Measurements from ENCODE around the gene ALKBH3. TPM values are rescaled to one million over a fixed set of nuclear protein-coding genes. Genes with fewer than 3 reads are reported as not detected.

The ALKBH3 gene
- total RNA-seq, 6 experiments from 2014 or later, result 24.0 to 35.9 (median 31.5) TPM

- H3K27ac Mint-ChIP-seq, result no peak overlapping the region
- no peaks in the 10 kb centered on the region for H3K9me3 Mint-ChIP-seq
- H3K36me3 Mint-ChIP-seq (ENCODE audit: low read depth), result peaks cover 15% of the 10 kb centered on the region
- H3K4me1 Mint-ChIP-seq (ENCODE audit: low read depth), result peaks cover 40% of the 10 kb centered on the region
- H3K27me3 Mint-ChIP-seq (ENCODE audit: insufficient read depth), result peaks cover 5% of the 10 kb centered on the region
- no peak for DNase-seq
- peak; percentile 59 for TF ChIP-seq CTCF (IDR thresholded peaks at IDR 0.05)
- no peak overlapping the region for H3K4me3 Mint-ChIP-seq
Observed at GRCh38 chr11:43924112-43924855, 43.7 kb downstream of the ALKBH3 start.

GRCh38 chr11:43925063-43925931 is 44.7 kb downstream of the ALKBH3 start:
- no peak overlapping the region for H3K27ac Mint-ChIP-seq
- H3K36me3 Mint-ChIP-seq (ENCODE audit: low read depth), result peaks cover 13% of the 10 kb centered on the region
- H3K27me3 Mint-ChIP-seq (ENCODE audit: insufficient read depth), result peaks cover 5% of the 10 kb centered on the region
- TF ChIP-seq CTCF (IDR thresholded peaks at IDR 0.05), result no peak
- H3K4me3 Mint-ChIP-seq, result no peak overlapping the region
- H3K9me3 Mint-ChIP-seq, result no peaks in the 10 kb centered on the region
- H3K4me1 Mint-ChIP-seq (ENCODE audit: low read depth), result peaks cover 32% of the 10 kb centered on the region
- DNase-seq, result no peak

GRCh38 chr11:43925932-43926505 is 45.4 kb downstream of the ALKBH3 start:
- H3K4me3 Mint-ChIP-seq, result no peak overlapping the region
- no peak for DNase-seq
- H3K27ac Mint-ChIP-seq, result no peak overlapping the region
- no peaks in the 10 kb centered on the region for H3K9me3 Mint-ChIP-seq
- peaks cover 29% of the 10 kb centered on the region for H3K4me1 Mint-ChIP-seq (ENCODE audit: low read depth)
- TF ChIP-seq CTCF (IDR thresholded peaks at IDR 0.05), result no peak
- H3K36me3 Mint-ChIP-seq (ENCODE audit: low read depth), result peaks cover 6% of the 10 kb centered on the region
- H3K27me3 Mint-ChIP-seq (ENCODE audit: insufficient read depth), result peaks cover 5% of the 10 kb centered on the region

GRCh38 chr11:43927070-43927469 is 46.4 kb downstream of the ALKBH3 start:
- no peak overlapping the region for H3K4me3 Mint-ChIP-seq
- no peaks in the 10 kb centered on the region for H3K9me3 Mint-ChIP-seq
- peaks cover 22% of the 10 kb centered on the region for H3K4me1 Mint-ChIP-seq (ENCODE audit: low read depth)
- H3K27me3 Mint-ChIP-seq (ENCODE audit: insufficient read depth), result peaks cover 5% of the 10 kb centered on the region
- H3K27ac Mint-ChIP-seq, result no peak overlapping the region
- no peaks in the 10 kb centered on the region for H3K36me3 Mint-ChIP-seq (ENCODE audit: low read depth)
- TF ChIP-seq CTCF (IDR thresholded peaks at IDR 0.05), result no peak
- no peak for DNase-seq

- H3K4me1 Mint-ChIP-seq (ENCODE audit: low read depth), result peaks cover 21% of the 10 kb centered on the region
- no peak for DNase-seq
- H3K27ac Mint-ChIP-seq, result no peak overlapping the region
- H3K36me3 Mint-ChIP-seq (ENCODE audit: low read depth), result no peaks in the 10 kb centered on the region
- H3K4me3 Mint-ChIP-seq, result no peak overlapping the region
- no peaks in the 10 kb centered on the region for H3K9me3 Mint-ChIP-seq
- peaks cover 7% of the 10 kb centered on the region for H3K27me3 Mint-ChIP-seq (ENCODE audit: insufficient read depth)
- TF ChIP-seq CTCF (IDR thresholded peaks at IDR 0.05), result no peak
Observed at GRCh38 chr11:43927925-43928707, 47.5 kb downstream of the ALKBH3 start.

Data from HFFc6 (cell line).